ENCODE results near the gene ARHGAP22. TPM values are rescaled to one million over a fixed set of nuclear protein-coding genes. Genes with fewer than 3 reads are reported as not detected.

The ARHGAP22 gene
- total RNA-seq, 1 donor from 2014 or later, result 0.82 TPM

- no peak overlapping the region for H3K4me3 Mint-ChIP-seq
- no peak overlapping the region for H3K27ac Mint-ChIP-seq
- peaks cover 2% of the 10 kb centered on the region for H3K9me3 Mint-ChIP-seq
- no peaks in the 10 kb centered on the region for H3K27me3 Mint-ChIP-seq
- ATAC-seq (ENCODE audit: low read depth) (no peak), DNase-seq (no peak)
- POLR2A ChIA-PET, result no interaction called here
- peaks cover 11% of the 10 kb centered on the region for H3K4me1 Mint-ChIP-seq
- peaks cover 2% of the 10 kb centered on the region for H3K36me3 Mint-ChIP-seq (ENCODE audit: low read depth)
- intact Hi-C loops (cut with micrococcal nuclease), result no loop called here
- CTCF ChIA-PET, result interaction anchor here (0.6 kb wide), 1 partner anchor 10 kb away, joined by 3 read pairs; no protein-coding TSS in a partner anchor
- TF ChIP-seq CTCF (IDR thresholded peaks at IDR 0.05), result no peak
Measured at GRCh38 chr10:48508791-48509772, 95.8 kb downstream of the ARHGAP22 start.

GRCh38 chr10:48507933-48508790 lies 96.7 kb downstream of the ARHGAP22 start:
- Mint-ChIP-seq H3K9me3 (no peaks in the 10 kb centered on the region), H3K27ac (no peak overlapping the region), H3K27me3 (no peaks in the 10 kb centered on the region), H3K36me3 (ENCODE audit: low read depth) (no peaks in the 10 kb centered on the region), H3K4me1 (peaks cover 11% of the 10 kb centered on the region), H3K4me3 (no peak overlapping the region)
- ATAC-seq (ENCODE audit: low read depth) (no peak), DNase-seq (no peak)
- ChIA-PET CTCF (no interaction called here), POLR2A (no interaction called here)
- intact Hi-C loops (cut with micrococcal nuclease), result no loop called here
- TF ChIP-seq CTCF (IDR thresholded peaks at IDR 0.05), result no peak

- intact Hi-C loops (cut with micrococcal nuclease), result no loop called here
- Mint-ChIP-seq H3K9me3 (no peaks in the 10 kb centered on the region), H3K4me3 (no peak overlapping the region), H3K4me1 (peaks cover 9% of the 10 kb centered on the region), H3K27ac (no peak overlapping the region), H3K27me3 (no peaks in the 10 kb centered on the region), H3K36me3 (ENCODE audit: low read depth) (no peaks in the 10 kb centered on the region)
- TF ChIP-seq CTCF (IDR thresholded peaks at IDR 0.05), result no peak
- POLR2A ChIA-PET, result no interaction called here
- no peak for DNase-seq
- no peak for ATAC-seq (ENCODE audit: low read depth)
- CTCF ChIA-PET, result no interaction called here
Measured at GRCh38 chr10:48507494-48507893, 97.4 kb downstream of the ARHGAP22 start.

GRCh38 chr10:48506147-48506917 lies 98.5 kb downstream of the ARHGAP22 start:
- DNase-seq (no peak), ATAC-seq (ENCODE audit: low read depth) (no peak)
- CTCF ChIA-PET, result interaction anchor here (0.9 kb wide), 1 partner anchor 143 kb away, joined by 3 read pairs; no protein-coding TSS in a partner anchor
- Mint-ChIP-seq H3K27ac (no peak overlapping the region), H3K27me3 (no peaks in the 10 kb centered on the region), H3K36me3 (ENCODE audit: low read depth) (no peaks in the 10 kb centered on the region), H3K9me3 (no peaks in the 10 kb centered on the region), H3K4me1 (peaks cover 2% of the 10 kb centered on the region), H3K4me3 (no peak overlapping the region)
- POLR2A ChIA-PET, result interaction anchor here (0.5 kb wide), 1 partner anchor 144 kb away, joined by 9 read pairs; no protein-coding TSS in a partner anchor
- no peak for TF ChIP-seq CTCF (IDR thresholded peaks at IDR 0.05)
- intact Hi-C loops (cut with micrococcal nuclease), result no loop called here

Measured in activated B cell treated with CpG ODN at 0.5 μM for 24 hours (primary cell).